ENCODE measurements around the gene ZNF618.
"Not testable (repeated sequence)": the region's sequence is repeated elsewhere in the genome, so short reads cannot be mapped to it uniquely, and the experiment has no call there.

ZNF618 gene

DNA sequence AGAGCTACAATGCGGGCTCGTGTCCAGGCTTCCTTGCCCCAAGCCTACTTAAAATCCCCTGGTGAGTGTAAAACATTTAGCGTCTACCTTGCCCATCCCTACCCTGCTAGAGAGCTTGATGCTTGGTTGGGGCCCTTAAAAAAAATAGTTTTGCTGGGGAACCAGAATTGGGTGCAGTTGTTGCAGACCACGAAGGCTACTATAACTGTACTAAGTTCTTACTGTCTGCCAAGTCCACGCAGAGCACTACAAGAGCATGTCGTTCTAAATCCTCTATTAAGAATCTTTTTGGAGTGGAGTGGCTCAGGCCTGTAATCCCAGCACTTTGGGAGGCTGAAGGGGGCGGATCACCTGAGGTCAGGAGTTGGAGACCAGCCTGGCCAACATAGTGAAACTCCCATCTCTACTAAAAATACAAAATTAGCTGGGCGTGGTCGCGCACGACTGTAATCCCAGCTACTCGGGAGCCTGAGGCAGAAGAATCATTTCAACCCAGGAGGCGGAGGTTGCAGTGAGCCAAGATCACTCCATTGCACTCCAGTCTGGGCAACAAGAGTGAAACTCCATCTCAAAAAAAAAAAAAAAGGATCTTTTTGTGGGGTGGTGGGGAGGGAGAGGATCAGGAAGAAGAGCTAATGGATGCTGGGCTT, 206.8 kb downstream of the ZNF618 start:
- not testable (repeated sequence) for DNase-seq (ENCODE audit: low read depth)

- no peak for DNase-seq (ENCODE audit: low read depth)
These were observed 207.6 kb downstream of the ZNF618 start for GRCh38 chr9:114083666-114084065.

- no peak for DNase-seq (ENCODE audit: low read depth)
These were observed 208.4 kb downstream of the ZNF618 start for GRCh38 chr9:114084282-114085073.

- DNase-seq (ENCODE audit: low read depth), result no peak
These were observed 209.3 kb downstream of the ZNF618 start for GRCh38 chr9:114085387-114085789.

- DNase-seq (ENCODE audit: low read depth), result no peak
These were observed 209.9 kb downstream of the ZNF618 start for GRCh38 chr9:114086009-114086408.

GRCh38 chr9:114086607-114087006, 210.5 kb downstream of the ZNF618 start:
- DNase-seq (ENCODE audit: low read depth), result no peak

DNA sequence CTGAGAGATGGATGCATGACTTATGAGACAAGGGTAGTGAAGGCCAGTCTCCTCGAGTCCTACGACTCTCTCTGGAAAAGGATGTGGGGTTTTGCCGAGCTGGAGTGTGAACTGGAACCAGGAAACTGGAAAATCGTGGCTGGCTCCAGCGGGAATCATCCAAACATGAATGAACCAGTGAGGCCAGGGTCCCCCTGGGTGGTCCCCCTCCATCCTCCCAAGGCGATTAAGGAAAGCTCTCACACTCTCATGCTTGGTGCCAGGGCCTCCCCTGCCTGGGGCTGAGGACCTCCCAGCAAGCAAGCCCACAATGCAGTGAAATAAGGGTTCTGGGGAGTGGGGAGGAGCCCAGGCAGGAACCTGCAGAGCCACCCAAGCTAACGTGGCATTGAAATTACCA, 211.6 kb downstream of the ZNF618 start:
- DNase-seq (ENCODE audit: low read depth), result no peak

DNA sequence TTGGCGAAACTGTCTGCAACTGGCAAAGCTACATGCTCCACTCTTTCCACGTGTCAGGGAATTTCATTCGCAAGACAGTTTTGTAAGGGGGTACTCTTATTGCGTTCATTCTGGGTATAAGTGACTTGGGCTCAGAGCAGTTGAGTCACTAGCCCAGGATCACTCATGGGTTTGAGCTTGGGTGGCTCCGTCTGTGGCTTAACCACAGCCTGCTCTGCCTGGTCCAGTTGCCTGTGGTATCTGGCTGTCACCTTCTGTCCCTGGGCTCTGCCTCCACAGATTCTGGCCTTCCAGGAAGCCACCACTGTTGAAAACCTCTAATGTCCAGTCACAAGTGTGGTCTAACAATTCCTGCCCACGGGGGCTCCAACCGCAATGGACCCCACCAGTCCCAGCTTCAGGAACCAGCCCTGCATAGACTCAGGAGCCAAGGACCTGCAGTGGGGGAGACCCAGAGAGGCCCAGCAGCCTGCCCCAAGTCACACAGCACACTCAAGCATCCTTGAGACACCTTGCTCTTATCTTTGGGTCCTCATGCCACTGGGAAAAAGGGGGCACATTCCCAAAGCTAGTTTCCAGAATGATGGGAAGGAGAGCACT, 212.6 kb downstream of the ZNF618 start:
- no peak for DNase-seq (ENCODE audit: low read depth)

DNA sequence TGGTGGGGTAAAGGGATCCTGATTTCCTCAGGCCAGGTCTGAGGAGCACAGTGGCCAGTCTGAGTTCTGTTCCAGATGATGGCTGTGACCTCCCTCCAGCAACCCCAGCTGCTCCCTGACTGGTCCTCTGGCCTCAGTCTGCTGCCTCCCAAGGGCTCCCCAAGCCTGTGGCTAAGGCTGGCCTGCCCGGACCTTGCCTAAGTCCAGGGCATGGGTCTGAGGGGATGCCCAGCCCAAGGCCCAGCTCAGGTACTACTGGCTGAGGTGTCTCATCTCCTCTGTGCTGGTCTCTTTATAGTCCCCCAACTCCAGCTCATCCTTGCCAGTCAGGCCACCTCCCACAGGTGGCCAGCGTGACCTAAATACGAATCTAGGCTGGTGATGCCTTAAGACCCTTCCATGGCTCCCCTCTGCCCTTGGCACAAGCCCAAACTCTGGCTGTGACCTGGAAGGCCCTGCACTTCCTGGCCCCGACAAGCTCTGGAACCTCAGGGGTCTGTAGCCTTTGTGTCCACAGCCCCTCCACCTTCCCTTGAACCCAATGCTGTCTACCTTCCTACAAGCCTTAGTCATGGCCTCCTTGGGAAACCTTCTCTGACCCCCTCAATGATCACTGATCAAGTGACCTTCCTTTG, 213.2 kb downstream of the ZNF618 start:
- no peak for DNase-seq (ENCODE audit: low read depth)

GRCh38 chr9:114090798-114091197, 214.7 kb downstream of the ZNF618 start:
- no peak for DNase-seq (ENCODE audit: low read depth)

DNA sequence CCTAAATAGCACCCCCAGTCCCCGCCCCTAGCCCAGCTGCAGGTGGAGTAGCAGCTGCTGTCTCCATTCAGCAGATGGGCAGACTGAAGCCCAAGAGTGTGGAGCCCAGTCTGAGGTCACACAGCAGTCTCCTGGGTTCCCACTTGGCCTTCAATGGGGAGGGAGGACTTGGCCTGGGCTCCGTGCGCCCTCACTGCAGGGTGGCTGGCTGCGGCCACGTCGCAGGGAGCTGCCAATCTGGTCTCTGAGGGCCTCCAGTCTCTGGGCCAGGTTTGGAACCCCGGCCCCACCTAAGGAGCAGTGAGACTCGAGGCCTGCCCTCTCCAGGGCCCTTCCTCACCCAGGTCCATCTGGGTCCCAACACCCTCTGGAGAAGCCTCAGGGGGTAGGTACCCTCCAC, 215.6 kb downstream of the ZNF618 start:
- DNase-seq (ENCODE audit: low read depth), result no peak

- no peak for DNase-seq (ENCODE audit: low read depth)
These were observed 216.2 kb downstream of the ZNF618 start for GRCh38 chr9:114092336-114092735.

DNA sequence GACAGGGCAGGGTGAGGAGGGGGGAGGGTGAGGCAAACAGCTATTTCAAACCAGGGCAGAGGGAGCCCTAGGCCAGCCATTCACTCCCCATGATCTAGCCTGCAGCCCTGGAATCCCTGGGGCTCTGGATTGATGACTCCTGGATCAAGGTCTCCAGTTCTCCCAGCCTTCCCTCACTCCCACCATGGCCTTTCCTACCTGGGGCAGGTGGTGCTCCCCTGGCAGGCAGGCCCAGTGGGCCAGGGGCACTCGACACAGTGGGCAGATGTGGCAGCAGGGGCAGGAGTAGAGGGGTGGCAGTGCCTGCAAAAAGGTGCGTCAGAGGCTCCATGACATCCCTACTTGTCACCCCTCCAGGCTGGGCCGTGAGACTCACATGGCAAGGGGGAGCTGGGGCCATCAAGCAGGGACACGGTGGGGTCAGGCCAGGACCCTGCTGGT, 216.9 kb downstream of the ZNF618 start:
- no peak for DNase-seq (ENCODE audit: low read depth)

DNA sequence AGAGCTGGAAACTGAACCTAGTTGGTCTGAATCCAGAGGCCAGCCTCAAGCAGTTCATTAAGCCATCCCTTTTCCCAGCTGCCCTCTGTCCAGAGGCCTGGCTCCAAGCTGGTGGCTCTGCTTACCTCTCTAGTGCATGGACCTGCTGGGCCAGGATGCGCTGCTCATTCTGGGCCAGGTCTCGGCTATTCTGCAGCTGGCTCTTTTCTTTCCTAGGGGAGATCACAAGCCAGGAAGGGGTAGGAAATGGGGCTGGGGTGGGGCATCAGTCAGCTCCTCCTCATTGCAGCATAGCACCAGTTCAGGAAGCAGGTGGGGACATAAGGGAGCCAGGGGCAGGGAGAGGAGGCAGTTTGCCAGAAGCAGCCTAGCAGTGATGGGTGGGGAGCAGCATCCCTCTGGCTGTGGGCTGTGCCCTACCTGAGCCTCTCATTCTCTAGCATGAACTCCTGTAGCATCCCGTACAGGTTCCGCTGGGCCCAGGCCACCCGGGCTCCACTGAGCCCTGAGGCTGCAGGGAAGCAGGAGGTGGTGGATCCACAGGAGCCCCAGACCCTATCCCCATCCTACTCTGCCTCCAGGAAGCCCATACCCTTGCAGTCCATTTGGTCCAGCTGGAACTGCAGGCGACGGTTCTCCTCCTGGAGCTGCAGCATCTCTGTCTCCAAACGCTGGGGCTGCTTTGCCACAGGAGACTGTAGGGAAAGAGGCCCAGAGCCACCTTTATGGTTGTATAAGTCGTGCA, 217.8 kb downstream of the ZNF618 start:
- no peak for DNase-seq (ENCODE audit: low read depth)

GRCh38 chr9:114094971-114095370, 218.9 kb downstream of the ZNF618 start:
- no peak for DNase-seq (ENCODE audit: low read depth)

DNA sequence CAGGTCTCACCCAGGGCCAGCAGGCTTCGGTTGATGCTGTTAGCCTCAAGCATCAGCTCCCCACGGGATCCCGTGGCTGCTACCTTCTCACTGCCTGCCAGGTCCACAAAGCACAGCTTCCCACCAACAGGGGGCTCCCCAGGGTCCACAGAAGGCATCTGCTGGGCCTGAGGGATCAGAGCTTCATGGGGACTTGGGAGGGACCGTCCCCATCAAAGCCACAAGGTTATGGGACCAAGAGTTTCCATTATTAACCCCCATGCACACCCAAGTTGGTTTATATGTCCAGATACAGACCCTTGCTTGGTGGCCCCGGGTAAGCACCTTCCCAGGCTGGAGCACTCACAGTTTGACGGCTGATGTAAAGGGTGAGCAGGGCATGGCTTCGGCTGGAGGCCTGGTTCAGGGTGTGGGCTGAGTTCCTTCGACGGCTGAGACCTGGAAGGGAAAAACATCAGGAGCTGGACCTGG, 220.0 kb downstream of the ZNF618 start:
- no peak for DNase-seq (ENCODE audit: low read depth)

DNA sequence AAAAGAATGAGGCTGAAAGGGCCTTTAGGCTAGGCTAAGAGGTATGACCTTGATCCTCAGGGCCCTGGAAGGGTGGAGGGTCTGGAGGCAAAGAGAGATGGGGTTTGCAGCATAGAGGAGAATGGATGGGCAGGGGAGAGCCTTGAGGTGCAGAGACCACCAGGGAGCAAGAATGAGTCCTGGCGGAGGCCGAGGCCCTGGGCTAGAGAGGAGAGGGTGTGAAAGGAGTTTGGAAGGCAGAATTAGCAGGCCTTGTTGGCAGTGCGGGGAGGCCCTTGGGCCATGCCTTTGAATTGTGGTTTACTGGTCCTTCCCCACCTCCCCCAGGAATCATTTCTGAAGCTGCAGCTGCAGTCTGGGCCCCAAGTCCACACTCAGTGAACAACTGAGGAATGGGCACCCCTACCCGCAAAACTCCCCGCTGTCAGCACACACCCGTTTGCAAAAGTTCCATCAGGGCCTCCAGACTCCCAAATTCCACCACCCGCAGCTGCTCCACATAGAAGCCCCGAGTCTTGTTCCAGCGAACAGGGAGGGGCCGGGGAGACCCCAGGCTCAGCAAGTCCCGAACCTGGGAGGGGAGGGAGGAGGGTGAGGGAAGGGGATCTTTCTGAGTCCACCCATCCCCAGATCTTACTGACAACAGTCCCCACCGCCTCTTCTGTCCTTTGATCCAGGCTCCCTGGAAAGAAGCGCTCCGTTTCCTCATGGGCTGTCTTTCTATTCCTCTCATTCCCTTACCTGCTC, 220.9 kb downstream of the ZNF618 start:
- no peak for DNase-seq (ENCODE audit: low read depth)

DNA sequence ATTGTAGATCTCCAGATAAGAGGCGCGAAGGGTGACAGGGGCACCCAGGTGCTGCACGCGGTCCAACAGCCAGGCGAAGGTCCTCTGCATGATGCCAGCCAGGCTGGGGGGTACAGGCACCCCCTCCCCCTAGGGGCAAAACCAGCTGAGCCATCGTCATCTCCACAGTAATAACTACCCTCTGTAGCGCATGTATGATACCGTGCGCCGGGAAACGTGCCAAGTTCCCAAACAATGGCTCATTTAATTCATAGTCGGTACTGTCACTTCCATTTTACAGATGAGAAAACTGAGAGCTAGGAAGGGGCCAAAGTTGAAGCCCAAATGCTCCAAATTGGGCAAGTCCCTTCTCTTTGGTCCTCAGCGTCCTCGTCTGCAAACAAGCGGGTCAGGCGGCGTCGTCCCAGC, 221.5 kb downstream of the ZNF618 start:
- DNase-seq (ENCODE audit: low read depth), result no peak

DNA sequence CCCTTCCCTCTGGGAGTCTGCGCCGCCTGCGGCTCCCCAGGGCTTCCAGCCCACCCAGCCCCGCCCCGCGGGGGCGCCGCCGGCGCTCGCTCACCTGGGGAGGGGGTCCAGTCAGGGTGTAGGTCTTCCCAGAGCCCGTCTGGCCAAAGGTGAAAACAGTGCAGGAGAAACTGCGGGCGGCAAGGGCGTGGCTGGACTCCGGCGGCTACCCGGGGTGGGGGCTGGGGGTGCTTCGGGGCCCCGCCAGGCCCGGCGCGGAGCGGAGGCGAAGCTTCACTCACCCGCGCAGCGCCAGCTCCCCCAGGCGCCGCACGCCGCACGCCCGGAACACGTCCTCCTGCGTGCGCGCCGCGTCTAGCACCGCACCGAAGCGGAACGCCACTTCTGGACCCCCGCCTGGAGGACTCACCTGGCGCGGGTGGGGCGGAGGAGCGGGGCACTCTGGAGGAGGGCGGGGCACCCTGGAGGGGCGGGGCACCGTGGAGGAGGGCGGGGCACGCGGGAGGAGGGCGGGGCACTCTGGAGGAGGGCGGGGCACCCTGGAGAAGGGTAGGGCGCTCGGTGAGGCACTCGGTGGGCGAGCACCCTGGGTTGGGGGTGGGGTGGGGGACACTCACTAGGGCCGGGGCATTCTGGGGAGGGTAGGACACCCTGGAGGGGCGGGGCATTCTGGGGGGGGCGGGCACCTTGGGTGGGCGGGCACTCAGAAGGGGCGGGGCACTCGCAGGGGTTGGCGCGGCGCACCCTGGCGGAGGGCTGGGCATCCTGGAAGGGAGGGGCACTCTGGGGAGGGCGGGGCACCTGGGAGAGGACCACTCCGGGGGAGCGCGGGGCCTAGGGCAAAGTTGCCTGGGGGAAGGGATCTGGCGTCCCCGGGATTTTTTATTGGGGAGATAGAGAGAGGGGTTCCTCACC, 222.2 kb downstream of the ZNF618 start:
- DNase-seq (ENCODE audit: low read depth), result no peak
